Ureter (tissue), 1 donor: ENCODE data around the gene TCAIM. TPM values are rescaled to one million over a fixed set of nuclear protein-coding genes. Genes with fewer than 3 reads are reported as not detected.

Source experiments
- DNase-seq: peaks from one replicate; pipeline ENCODE4 v3.0.0-alpha.2; 2020; ENCODE audit warnings: low spot score
- total RNA-seq: library from RNA; stranded (reverse); gene quantifications from one replicate; pipeline ENCODE4 v1.2.4, GENCODE V29; 2023
- donor health status: DM: yes; HTN: yes; CAD: no.

The TCAIM gene
- total RNA-seq, 1 donor from 2014 or later = 40.6 TPM

DNA sequence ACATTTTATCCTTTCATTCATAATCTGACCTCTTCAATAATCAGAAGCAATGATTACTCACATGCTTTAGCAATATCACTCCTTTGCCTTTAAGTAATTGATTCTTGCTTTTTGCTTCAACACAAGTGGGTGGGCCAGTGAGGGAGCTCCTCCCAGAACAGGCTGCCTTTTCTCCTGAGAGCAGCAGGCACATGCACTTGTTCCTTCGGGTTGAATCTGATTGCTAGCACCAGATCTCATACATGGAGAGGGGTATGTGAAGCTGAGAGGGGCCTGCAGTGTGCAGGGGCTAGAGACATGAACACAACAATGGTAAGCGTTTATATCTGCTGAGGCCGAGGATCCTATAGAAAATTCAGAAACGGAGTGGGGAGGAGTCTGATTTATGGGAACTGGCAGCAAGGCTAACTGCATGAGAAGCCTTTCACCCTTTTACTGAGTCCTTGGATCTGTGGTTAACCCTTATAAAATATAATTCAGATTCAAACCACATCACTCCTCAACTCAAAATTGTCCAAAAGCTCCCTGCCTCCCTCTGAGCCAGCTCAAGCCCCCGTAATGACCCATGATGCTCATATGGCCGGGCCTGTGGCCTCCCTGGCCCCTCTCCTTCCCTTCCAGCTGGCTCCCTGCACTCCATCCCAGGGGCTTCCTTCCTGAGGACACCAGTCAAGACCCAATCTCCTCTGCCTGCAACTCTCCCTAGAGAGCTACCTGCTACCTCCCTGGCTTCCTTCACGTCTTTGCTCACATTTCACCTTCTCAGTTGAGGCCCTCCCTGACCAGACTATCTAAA, 106.5 kb downstream of the TCAIM start:
- DNase-seq = no peak

- DNase-seq = no peak
These were observed 107.2 kb downstream of the TCAIM start for GRCh38 chr3:44445786-44446185.

DNA sequence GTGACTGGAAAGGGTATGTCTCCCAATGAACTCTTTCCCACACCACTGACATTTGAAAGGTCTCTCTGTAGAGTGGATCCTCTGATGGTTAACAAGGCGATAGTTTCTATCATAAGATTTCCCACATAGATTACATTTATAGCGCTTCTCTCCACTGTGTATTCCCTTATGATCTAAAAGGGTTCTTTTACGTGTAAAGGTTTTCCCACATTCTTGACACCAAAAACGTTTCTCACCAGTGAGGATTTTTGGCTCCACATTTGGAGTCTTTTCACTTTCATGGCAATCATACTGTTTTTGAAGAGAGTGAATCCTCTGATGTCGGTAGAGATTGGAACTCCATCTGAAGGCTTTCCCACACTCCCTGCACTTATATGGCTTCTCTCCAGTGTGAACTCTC, 108.4 kb downstream of the TCAIM start:
- no peak for DNase-seq

DNA sequence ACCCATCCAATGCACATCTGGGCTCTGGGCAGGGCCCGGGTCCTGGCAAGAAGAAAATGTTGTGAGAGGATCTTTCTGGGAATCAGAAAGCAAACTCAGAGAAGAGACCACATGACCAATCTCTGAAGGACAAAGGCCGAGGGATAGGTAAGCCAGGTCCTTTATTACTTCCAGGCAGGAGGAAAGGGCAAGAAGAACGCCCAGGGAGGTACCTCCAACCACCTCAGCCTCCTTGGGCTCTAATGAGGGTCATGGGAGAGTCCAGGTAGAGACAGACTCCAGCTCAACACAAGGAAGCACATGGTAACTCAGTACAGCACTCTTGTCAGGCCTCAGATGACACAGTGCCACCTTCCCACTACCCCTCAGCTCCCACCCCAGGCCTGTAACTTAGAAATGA, 112.9 kb downstream of the TCAIM start:
- DNase-seq = no peak

GRCh38 chr3:44454258-44454657, 115.7 kb downstream of the TCAIM start:
- DNase-seq = no peak

GRCh38 chr3:44455318-44455717, 116.8 kb downstream of the TCAIM start:
- no peak for DNase-seq

Other genes with a start within 250 kb of the TCAIM start
- not detected for gene TOPAZ1, start 96.9 kb upstream of the TCAIM start, total RNA-seq
- gene ZNF445, start 138.9 kb downstream of the TCAIM start, total RNA-seq = 19.1 TPM
- 10.8 TPM for gene ZKSCAN7, start 216.4 kb downstream of the TCAIM start, total RNA-seq
- 7.5 TPM for gene ZNF660, start 246.2 kb downstream of the TCAIM start, total RNA-seq